ENCODE results near the gene UFD1.

UFD1 gene

DNA sequence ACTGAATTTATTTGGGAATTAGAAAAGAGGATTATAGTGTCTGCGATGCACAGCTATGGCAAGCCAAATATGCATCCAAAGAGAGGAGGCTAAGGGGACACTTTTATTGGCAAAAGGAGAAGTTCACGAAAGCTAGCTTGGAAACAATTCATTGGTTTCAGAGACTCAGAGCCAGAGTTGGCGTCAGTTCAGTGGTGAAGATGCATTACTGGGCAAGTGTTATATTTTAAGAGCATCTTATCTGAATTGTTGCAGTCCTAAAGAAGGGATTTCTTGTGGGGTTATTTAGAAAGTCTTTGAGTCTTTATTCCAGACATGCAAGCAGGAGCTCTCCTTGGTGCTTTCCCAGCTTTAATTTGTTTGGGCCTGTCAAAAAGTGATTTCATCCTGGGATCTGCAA, 30.2 kb upstream of the UFD1 start:
- FAIRE-seq (no peak), DNase-seq (ENCODE audit: insufficient read length, low spot score) (no peak)
- TF ChIP-seq POLR2A (IDR thresholded peaks at IDR 0.05; ENCODE audit: low read depth, low read length) = no peak

DNA sequence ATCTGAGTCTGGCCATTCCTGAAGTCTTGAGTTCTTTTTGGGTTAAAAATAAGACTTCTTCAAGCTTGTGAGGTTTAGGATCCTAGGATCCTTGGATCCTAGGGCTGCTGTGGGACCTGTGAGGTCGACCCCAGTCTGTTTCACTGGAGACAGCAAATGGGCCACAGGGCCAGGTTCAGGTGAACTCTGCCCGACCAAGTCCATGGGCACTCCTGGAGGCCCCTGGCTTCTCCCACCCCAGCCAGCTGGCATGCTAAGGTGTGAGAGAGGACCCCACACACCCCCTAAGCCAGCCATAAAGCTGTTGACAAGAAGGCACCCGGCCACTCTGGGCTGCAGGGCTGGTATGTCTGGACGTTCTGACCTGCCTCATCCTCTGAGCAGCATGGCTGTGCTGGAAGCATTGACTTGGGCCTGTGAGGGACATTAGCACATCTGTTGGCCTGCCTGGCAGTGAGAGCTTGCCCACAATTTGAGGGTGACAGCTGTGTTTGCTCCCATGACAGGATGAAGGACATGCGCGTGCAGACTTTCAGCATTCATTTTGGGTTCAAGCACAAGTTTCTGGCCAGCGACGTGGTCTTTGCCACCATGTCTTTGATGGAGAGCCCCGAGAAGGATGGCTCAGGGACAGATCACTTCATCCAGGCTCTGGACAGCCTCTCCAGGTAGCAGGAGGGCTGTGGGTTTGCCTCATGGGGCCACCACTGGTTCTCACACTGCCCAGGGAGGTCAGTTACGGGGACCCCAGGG, 29.2 kb upstream of the UFD1 start:
- no peak for FAIRE-seq
- no peak for DNase-seq (ENCODE audit: insufficient read length, low spot score)
- TF ChIP-seq POLR2A (IDR thresholded peaks at IDR 0.05; ENCODE audit: low read depth, low read length) = no peak

- FAIRE-seq = no peak
- no peak for DNase-seq (ENCODE audit: insufficient read length, low spot score)
- TF ChIP-seq POLR2A (IDR thresholded peaks at IDR 0.05; ENCODE audit: low read depth, low read length) = no peak
Observed at GRCh38 chr22:19507534-19507861, 28.5 kb upstream of the UFD1 start.

DNA sequence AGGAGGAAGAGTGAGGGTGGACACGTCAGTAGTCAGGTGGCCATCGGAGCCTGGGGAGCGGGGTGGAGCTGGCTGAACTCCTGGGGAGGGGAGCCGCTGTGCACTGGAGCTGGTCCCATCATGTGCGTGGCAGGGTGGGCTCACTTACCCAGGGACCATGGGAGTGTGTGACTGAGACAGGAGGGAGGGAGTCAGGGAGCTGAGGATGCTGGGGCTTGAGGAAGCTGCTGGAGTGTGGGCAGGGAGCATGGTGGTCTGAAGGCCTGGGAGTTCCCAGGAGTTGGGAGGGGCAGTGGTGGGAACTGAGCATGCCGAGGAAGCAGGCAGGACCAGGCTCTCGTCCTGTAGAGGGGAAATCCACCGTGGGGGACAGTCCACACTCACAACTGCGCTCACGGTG, 27.2 kb upstream of the UFD1 start:
- FAIRE-seq (no peak), DNase-seq (ENCODE audit: insufficient read length, low spot score) (no peak)
- TF ChIP-seq POLR2A (IDR thresholded peaks at IDR 0.05; ENCODE audit: low read depth, low read length) = no peak

DNA sequence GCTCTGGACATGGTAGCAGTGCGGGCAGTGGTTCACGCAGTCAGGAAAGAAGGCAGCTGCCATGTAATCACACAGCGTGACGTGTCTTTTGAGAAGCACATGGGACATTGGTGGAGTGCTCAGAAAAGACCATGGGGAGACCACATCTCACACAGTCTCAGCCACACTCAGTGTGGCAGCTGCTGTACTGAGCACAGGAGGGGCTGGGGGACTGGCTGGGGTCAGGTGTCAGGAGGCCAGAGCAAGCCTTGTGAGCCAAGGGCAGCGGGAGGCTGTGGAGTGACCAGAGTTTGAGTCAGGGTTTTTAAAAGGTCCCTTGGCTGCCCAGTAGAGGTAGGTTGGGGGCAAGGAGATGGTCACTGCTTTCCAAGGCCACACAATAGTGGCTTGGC, 26.7 kb upstream of the UFD1 start:
- no peak for DNase-seq (ENCODE audit: insufficient read length, low spot score)
- FAIRE-seq = no peak
- TF ChIP-seq POLR2A (IDR thresholded peaks at IDR 0.05; ENCODE audit: low read depth, low read length) = no peak

GRCh38 chr22:19504900-19505734, 26.1 kb upstream of the UFD1 start:
- no peak for DNase-seq (ENCODE audit: insufficient read length, low spot score)
- FAIRE-seq = no peak
- no peak for TF ChIP-seq POLR2A (IDR thresholded peaks at IDR 0.05; ENCODE audit: low read depth, low read length)

DNA sequence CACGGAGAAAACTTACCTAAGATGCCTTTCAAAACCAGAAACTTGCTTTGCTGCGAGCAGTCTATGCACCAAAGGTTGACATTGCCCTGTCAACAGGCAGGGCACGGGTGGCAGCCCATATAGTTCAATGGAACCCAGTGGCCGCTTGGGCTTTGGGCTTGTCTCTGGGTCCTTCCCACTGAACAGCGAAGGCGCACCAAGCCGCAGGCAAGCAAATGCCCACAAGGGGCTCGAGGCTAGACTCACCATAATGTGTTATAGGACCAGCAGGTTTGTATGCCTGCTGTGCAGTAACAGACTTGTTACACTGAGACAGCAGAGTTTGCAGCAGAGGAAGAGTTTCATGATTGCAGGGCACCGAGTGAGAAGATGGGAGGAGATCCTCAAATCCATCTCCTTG, 24.9 kb upstream of the UFD1 start:
- DNase-seq (ENCODE audit: insufficient read length, low spot score) (no peak), FAIRE-seq (no peak)
- TF ChIP-seq POLR2A (IDR thresholded peaks at IDR 0.05; ENCODE audit: low read depth, low read length) = no peak

DNA sequence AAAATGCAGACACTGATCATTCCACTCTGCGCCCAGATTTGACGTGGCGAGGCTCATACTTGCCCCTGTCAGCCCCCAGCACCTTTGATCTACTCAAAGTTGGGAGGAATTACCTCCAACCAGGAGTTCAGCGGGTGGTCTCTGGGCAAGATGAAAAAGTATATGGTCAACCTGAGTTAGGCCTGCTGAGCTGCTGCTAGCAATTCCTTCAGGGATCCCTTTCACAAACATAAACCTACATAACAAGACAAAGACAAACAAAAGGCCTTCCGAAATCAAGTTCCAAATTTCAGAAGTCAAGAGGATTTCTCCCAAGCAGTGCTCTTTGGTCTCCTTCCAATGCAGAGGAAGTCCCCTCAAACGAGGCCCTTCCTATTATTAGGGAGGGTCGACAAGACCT, 24.4 kb upstream of the UFD1 start:
- DNase-seq (ENCODE audit: insufficient read length, low spot score) (no peak), FAIRE-seq (no peak)
- no peak for TF ChIP-seq POLR2A (IDR thresholded peaks at IDR 0.05; ENCODE audit: low read depth, low read length)

- DNase-seq (ENCODE audit: insufficient read length, low spot score) (no peak), FAIRE-seq (no peak)
- TF ChIP-seq POLR2A (IDR thresholded peaks at IDR 0.05; ENCODE audit: low read depth, low read length) = no peak
Observed at GRCh38 chr22:19501897-19502447, 23.0 kb upstream of the UFD1 start.

DNA sequence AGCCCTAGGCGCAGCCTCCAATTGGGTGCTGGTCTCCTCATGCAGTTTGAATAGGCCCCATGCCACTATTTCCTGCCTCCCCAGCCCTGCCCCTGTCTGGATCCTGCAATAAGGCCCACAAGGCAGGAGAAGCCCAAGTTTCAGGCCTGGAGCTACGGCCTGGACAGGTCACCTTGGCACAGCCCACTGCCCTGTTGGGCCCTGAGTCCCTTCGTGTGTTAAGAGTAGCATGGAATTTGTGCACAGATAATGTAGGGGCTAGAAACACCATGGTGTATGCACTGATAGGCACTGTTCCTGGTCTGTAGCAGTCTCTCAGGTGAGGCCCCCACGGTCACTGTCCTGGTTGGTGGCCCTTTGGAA, 20.9 kb upstream of the UFD1 start:
- no peak for TF ChIP-seq POLR2A (IDR thresholded peaks at IDR 0.05; ENCODE audit: low read depth, low read length)
- FAIRE-seq (no peak), DNase-seq (ENCODE audit: insufficient read length, low spot score) (no peak)

DNA sequence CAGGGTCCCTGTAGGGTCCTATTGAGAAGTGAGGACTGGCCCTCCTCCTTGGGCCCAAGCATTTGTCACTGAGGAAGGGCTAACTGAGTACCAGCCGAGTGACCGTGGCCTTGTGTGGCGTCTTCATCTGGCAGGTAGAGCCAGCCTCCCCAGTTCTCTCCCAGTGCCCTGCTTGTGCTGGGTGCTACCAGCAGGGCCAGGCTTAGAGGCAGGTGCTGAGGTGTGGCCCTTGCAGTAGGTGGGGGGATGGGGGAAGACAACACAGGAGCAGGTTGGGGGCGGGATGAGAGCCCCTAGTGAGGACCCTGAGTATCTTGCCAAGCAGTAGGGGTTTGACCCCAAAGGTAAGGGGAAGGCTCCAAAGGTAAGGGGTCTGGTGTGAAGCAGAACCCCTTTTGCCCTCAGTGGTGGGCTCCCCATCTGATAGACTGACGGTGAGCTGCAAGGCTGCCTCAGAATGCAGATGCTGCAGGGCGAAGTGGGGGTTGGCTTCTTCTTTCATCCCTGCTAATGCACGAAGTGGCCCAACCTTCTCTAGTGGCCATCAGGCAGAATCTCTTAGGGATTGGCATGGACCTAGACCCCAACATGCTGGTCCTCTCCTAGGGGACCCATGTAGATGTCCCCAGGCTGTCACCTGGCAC, 20.4 kb upstream of the UFD1 start:
- DNase-seq (ENCODE audit: insufficient read length, low spot score) (no peak), FAIRE-seq (no peak)

GRCh38 chr22:19498866-19499190, 19.8 kb upstream of the UFD1 start:
- no peak for TF ChIP-seq POLR2A (IDR thresholded peaks at IDR 0.05; ENCODE audit: low read depth, low read length)
- no peak for FAIRE-seq
- no peak for DNase-seq (ENCODE audit: insufficient read length, low spot score)

More for the DNA sequence above, 20.4 kb upstream of the UFD1 start:
- TF ChIP-seq POLR2A (IDR thresholded peaks at IDR 0.05; ENCODE audit: low read depth, low read length) = no peak

- no peak for FAIRE-seq
- no peak for TF ChIP-seq POLR2A (IDR thresholded peaks at IDR 0.05; ENCODE audit: low read depth, low read length)
- DNase-seq (ENCODE audit: insufficient read length, low spot score) = no peak
Observed at GRCh38 chr22:19498154-19498865, 19.3 kb upstream of the UFD1 start.

DNA sequence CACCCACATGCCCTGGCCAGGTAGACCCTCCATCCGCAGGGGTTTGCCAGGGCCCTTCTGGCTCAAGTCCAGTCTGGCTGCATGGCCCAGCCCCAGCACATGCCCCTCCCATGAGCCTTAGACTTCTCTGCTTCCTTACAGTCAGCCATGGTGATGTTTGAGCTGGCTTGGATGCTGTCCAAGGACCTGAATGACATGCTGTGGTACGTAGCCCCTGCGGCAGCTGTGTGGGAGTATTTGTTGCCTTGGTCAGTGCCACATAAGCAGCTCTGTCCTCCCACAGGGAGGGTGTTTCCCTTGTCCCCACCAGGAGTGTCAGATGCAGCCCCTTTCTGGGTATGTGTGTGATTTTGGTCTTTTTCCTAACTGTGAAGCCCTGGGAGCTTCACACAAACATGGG, 18.3 kb upstream of the UFD1 start:
- no peak for TF ChIP-seq POLR2A (IDR thresholded peaks at IDR 0.05; ENCODE audit: low read depth, low read length)
- DNase-seq (ENCODE audit: insufficient read length, low spot score) = no peak
- no peak for FAIRE-seq

Measured in H54 (cell line).